ENCODE measurements around the gene APBB2. TPM values are rescaled to one million over a fixed set of nuclear protein-coding genes. Genes with fewer than 3 reads are reported as not detected.

Gene APBB2
- total RNA-seq, 1 experiment from 2014 or later: 80.7 TPM

DNA sequence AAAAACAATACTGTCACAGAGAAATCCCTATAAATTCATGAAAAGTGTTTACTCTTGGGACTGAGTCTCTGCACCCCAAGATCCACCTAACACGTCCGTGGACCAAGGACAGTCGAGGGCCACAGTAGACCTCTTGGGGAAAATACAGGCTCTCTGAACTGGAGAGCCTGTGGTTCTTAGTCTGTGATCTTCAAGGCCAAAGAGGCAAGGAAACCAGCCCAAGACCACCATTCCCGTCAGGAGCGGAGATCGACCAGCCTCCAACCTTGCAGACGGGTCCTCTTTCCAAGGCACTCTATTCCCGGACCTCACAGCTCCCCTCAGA, 1.6 kb upstream of the APBB2 start:
- peak overlapping the region; percentile 65 for H3K4me3 ChIP-seq (ENCODE audit: low read depth, low read length)
- ChIA-PET CTCF (interaction anchor here (1.2 to 1.4 kb wide), 3 partner anchors 240 to 318 kb away, joined by 4 to 13 read pairs (median 5); no protein-coding TSS in a partner anchor), POLR2A (interaction anchor here (0.8 to 1.4 kb wide), 4 partner anchors 41 to 285 kb away, joined by 4 to 9 read pairs (median 6); partner anchors contain the start of gene UCHL1)
- peaks cover 19% of the 10 kb centered on the region for H3K4me1 ChIP-seq
- intact Hi-C loops (cut with micrococcal nuclease; ENCODE audit: unreplicated experiment): loop anchor here (1.0 to 10.0 kb wide), 2 partner anchors 40 to 471 kb away; partner anchors contain the start of genes NSUN7 and UCHL1
- Mint-ChIP-seq H3K27ac (ENCODE audit: unreplicated experiment) (peak overlapping the region; percentile 93), H3K27me3 (ENCODE audit: insufficient read depth, unreplicated experiment) (no peaks in the 10 kb centered on the region), H3K9me3 (ENCODE audit: unreplicated experiment) (no peaks in the 10 kb centered on the region), H3K4me1 (ENCODE audit: low read depth, unreplicated experiment) (peaks cover 10% of the 10 kb centered on the region), H3K4me3 (ENCODE audit: unreplicated experiment) (peak overlapping the region; percentile 99), H3K36me3 (ENCODE audit: insufficient read depth, unreplicated experiment) (peaks cover 23% of the 10 kb centered on the region)
- TF ChIP-seq, protein P1, sequence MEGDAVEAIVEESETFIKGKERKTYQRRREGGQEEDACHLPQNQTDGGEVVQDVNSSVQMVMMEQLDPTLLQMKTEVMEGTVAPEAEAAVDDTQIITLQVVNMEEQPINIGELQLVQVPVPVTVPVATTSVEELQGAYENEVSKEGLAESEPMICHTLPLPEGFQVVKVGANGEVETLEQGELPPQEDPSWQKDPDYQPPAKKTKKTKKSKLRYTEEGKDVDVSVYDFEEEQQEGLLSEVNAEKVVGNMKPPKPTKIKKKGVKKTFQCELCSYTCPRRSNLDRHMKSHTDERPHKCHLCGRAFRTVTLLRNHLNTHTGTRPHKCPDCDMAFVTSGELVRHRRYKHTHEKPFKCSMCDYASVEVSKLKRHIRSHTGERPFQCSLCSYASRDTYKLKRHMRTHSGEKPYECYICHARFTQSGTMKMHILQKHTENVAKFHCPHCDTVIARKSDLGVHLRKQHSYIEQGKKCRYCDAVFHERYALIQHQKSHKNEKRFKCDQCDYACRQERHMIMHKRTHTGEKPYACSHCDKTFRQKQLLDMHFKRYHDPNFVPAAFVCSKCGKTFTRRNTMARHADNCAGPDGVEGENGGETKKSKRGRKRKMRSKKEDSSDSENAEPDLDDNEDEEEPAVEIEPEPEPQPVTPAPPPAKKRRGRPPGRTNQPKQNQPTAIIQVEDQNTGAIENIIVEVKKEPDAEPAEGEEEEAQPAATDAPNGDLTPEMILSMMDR (IDR thresholded peaks at IDR 0.05; ENCODE audit: insufficient read depth in 1 of 2, low read depth in 1 of 2, low read length in 1 of 2, severe bottlenecking in 1 of 2, unreplicated experiment in 1 of 2): no peak
- no peak for DNase-seq
- H3K9me3 ChIP-seq: no peaks in the 10 kb centered on the region
- BruUV-seq (replicated peaks): no TSS peak
- no peaks in the 10 kb centered on the region for H3K27me3 ChIP-seq (replicated peaks; ENCODE audit: control insufficient read depth, insufficient read depth, low read length)
- H3K36me3 ChIP-seq (ENCODE audit: control insufficient read depth, insufficient read depth, low read length): no peaks in the 10 kb centered on the region

- Histone ChIP-seq H3K36me3 (ENCODE audit: control insufficient read depth, insufficient read depth, low read length) (no peaks in the 10 kb centered on the region), H3K27me3 (replicated peaks; ENCODE audit: control insufficient read depth, insufficient read depth, low read length) (no peaks in the 10 kb centered on the region), H3K4me1 (peaks cover 23% of the 10 kb centered on the region), H3K9me3 (no peaks in the 10 kb centered on the region), H3K4me3 (ENCODE audit: low read depth, low read length) (peak overlapping the region; percentile 91)
- BruUV-seq (replicated peaks): no TSS peak
- Mint-ChIP-seq H3K27me3 (ENCODE audit: insufficient read depth, unreplicated experiment) (no peaks in the 10 kb centered on the region), H3K4me3 (ENCODE audit: unreplicated experiment) (peak overlapping the region; percentile 99), H3K4me1 (ENCODE audit: low read depth, unreplicated experiment) (peaks cover 9% of the 10 kb centered on the region), H3K9me3 (ENCODE audit: unreplicated experiment) (no peaks in the 10 kb centered on the region), H3K27ac (ENCODE audit: unreplicated experiment) (peak overlapping the region; percentile 66), H3K36me3 (ENCODE audit: insufficient read depth, unreplicated experiment) (peaks cover 23% of the 10 kb centered on the region)
- no peak for DNase-seq
- ChIA-PET CTCF (interaction anchor here (1.5 kb wide), 6 partner anchors 27 to 374 kb away, joined by 3 to 17 read pairs (median 6); no protein-coding TSS in a partner anchor), POLR2A (no interaction called here)
- intact Hi-C loops (cut with micrococcal nuclease; ENCODE audit: unreplicated experiment): loop anchor here (10.0 kb wide), 1 partner anchor 470 kb away; the partner anchor contains the start of gene NSUN7
- TF ChIP-seq, protein P1 (IDR thresholded peaks at IDR 0.05; ENCODE audit: insufficient read depth in 1 of 2, low read depth in 1 of 2, low read length in 1 of 2, severe bottlenecking in 1 of 2, unreplicated experiment in 1 of 2): no peak
These were observed 813 bp upstream of the APBB2 start for GRCh38 chr4:41215155-41215554.

GRCh38 chr4:41214825-41215146, 444 bp upstream of the APBB2 start:
- CTCF ChIA-PET: interaction anchor here (0.6 to 1.5 kb wide), 14 partner anchors 27 to 374 kb away, joined by 3 to 17 read pairs (median 5); partner anchors contain the start of gene UCHL1
- POLR2A ChIA-PET: interaction anchor here (0.7 to 1.0 kb wide), 3 partner anchors 43 to 283 kb away, joined by 3 to 5 read pairs (median 4); partner anchors contain the start of gene UCHL1
- H3K9me3 Mint-ChIP-seq (ENCODE audit: unreplicated experiment): no peaks in the 10 kb centered on the region
- Histone ChIP-seq H3K36me3 (ENCODE audit: control insufficient read depth, insufficient read depth, low read length) (no peaks in the 10 kb centered on the region), H3K4me1 (peaks cover 24% of the 10 kb centered on the region), H3K9me3 (no peaks in the 10 kb centered on the region), H3K4me3 (ENCODE audit: low read depth, low read length) (peak overlapping the region; percentile 91), H3K27me3 (replicated peaks; ENCODE audit: control insufficient read depth, insufficient read depth, low read length) (no peaks in the 10 kb centered on the region)
- H3K27ac Mint-ChIP-seq (ENCODE audit: unreplicated experiment): peak overlapping the region; percentile 66
- H3K36me3 Mint-ChIP-seq (ENCODE audit: insufficient read depth, unreplicated experiment): peaks cover 23% of the 10 kb centered on the region
- H3K4me1 Mint-ChIP-seq (ENCODE audit: low read depth, unreplicated experiment): peaks cover 6% of the 10 kb centered on the region
- H3K27me3 Mint-ChIP-seq (ENCODE audit: insufficient read depth, unreplicated experiment): no peaks in the 10 kb centered on the region
- no peak for DNase-seq
- TF ChIP-seq, protein P1 (IDR thresholded peaks at IDR 0.05; ENCODE audit: insufficient read depth in 1 of 2, low read depth in 1 of 2, low read length in 1 of 2, severe bottlenecking in 1 of 2, unreplicated experiment in 1 of 2): no peak
- BruUV-seq (replicated peaks): no TSS peak
- peak overlapping the region; percentile 99 for H3K4me3 Mint-ChIP-seq (ENCODE audit: unreplicated experiment)
- intact Hi-C loops (cut with micrococcal nuclease; ENCODE audit: unreplicated experiment): loop anchor here (1.0 to 10.0 kb wide), 4 partner anchors 137 to 470 kb away; partner anchors contain the start of gene NSUN7

Data from Caco-2 (cell line).